Transverse colon (tissue), 4 donors: ENCODE data around the gene BSG. TPM values are rescaled to one million over a fixed set of nuclear protein-coding genes. Genes with fewer than 3 reads are reported as not detected.
A peak's percentile ranks its signal among the peaks of the same experiment; 100 is the strongest.
"Not testable (repeated sequence)": the region's sequence is repeated elsewhere in the genome, so short reads cannot be mapped to it uniquely, and the experiment has no call there.

Source experiments
- DNase-seq: peaks from one replicate; pipeline ENCODE4 v3.0.0-alpha.2; 2019
- H3K27ac ChIP-seq, 4 donors: fragments of 200-600 bp; sonication (generic); 2 replicates each; pipeline ENCODE4 v1.5.1; 2016 to 2018; ENCODE audit warnings: inconsistent platforms in 4 of 4
- H3K27me3 ChIP-seq: fragments of 200-600 bp; sonication (generic); 2 replicates; pipeline ENCODE4 v1.5.1; 2017; ENCODE audit warnings: inconsistent platforms
- H3K36me3 ChIP-seq, 4 donors: fragments of 200-600 bp; sonication (generic); 2 replicates each; pipeline ENCODE4 v1.5.1; 2017 to 2019; ENCODE audit warnings: inconsistent platforms in 4 of 4
- H3K4me1 ChIP-seq, 4 donors: fragments of 200-600 bp; sonication (generic); 2 replicates each; pipeline ENCODE4 v1.5.1; 2017 to 2020; ENCODE audit warnings: inconsistent platforms in 4 of 4
- H3K4me3 ChIP-seq, 4 donors: fragments of 200-600 bp; sonication (generic); 1 replicate in 1 of 4; 2 replicates in 3 of 4; pipeline versions ENCODE4 v1.5.1 to v1.6.1; 2017 to 2019; ENCODE audit warnings: inconsistent platforms in 4 of 4
- H3K9me3 ChIP-seq, 2 donors: fragments of 200-600 bp; sonication (generic); 2 replicates each; pipeline ENCODE4 v1.5.1; 2017 to 2019; ENCODE audit warnings: inconsistent platforms in 2 of 2
- EP300 ChIP-seq: sonication (generic); formaldehyde crosslinking; IDR thresholded peaks from one replicate; pipeline ENCODE4 v1.6.1; 2017; ENCODE audit warnings: antibody characterized with exemption, low read depth
- POLR2A ChIP-seq: fragments of 450-650 bp; IDR thresholded peaks from one replicate; pipeline ENCODE4 v1.6.1; 2016; ENCODE audit warnings: antibody characterized with exemption, mild to moderate bottlenecking, moderate library complexity
- POLR2AphosphoS5 ChIP-seq, 3 donors: sonication (generic); formaldehyde crosslinking; IDR thresholded peaks; one replicate each; pipeline ENCODE4 v1.6.1; 2016; ENCODE audit warnings: antibody characterized with exemption in 3 of 3
- WGBS, 2 donors: methylation state at CpG; one replicate each; pipeline ENCODE4 v1.1.5; 2018; ENCODE audit warnings: low coverage in 1 of 2; 5-methylcytosine and 5-hydroxymethylcytosine counted together
- in situ Hi-C, 4 donors: fragments of 200-750 bp; cut with MboI; loops; one replicate each; pipeline versions ENCODE4 v1.15.0 to v1.15.1; 2017; ENCODE audit warnings: low sequenced_read_pairs in 3 of 4, low pct_ligation_motif_present in 1 of 4, low pct_unique_long_range_greater_than_20kb in 1 of 4
- intact Hi-C: fragments of 100-400 bp; cut with DNase I; formaldehyde crosslinking; loops from one replicate; pipeline ENCODE4 v1.15.1; 2023; ENCODE audit warnings: low total_unique reads
- total RNA-seq, 4 donors: library from RNA; depleted of rRNA; stranded (reverse); fragments of >200 nt; gene quantifications; one replicate each; pipeline ENCODE4 v1.1.0, GENCODE V29; 2016
- TF ChIP-seq, protein P1 (sequence below), 5 experiments: fragments of 200-600 bp in 3 of 5; fragments of 450-650 bp in 2 of 5; sonication (generic) in 3 of 5; IDR thresholded peaks; 1 replicate in 2 of 5; 2 replicates in 3 of 5; pipeline ENCODE4 v1.5.1; 2016 to 2017; ENCODE audit warnings: antibody characterized with exemption in 5 of 5, inconsistent platforms in 3 of 5, mild to moderate bottlenecking in 2 of 5, moderate library complexity in 1 of 5

The BSG gene
- total RNA-seq, 4 donors from 2014 or later: 909 to 2,228 (median 1,224) TPM

DNA sequence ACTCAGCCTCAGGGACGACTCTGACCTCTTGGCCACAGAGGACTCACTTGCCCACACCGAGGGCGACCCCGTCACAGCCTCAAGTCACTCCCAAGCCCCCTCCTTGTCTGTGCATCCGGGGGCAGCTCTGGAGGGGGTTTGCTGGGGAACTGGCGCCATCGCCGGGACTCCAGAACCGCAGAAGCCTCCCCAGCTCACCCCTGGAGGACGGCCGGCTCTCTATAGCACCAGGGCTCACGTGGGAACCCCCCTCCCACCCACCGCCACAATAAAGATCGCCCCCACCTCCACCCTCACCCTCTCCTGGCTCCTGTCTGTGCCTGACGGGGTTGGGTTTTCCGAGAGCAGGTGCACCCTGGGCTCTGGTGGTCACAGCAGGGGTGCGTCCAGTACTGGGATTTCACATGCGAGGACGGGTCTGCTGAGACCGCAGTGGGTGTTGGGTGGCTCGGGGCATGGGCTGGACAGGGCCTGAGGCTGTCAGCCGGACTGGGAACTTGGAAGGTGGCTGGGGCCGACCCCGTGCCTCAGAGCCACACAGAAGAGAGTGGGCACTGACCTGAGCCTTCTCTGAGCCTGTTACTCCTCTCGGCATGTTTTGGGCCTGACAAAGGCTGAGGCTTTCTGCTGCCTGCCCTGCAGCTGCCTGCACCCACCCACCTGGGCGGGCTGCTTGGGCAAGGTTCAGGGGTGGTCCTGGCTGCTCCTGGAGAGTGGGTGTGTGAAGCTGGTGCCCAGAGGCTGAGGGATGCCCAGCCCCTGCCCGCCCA, 11.0 kb downstream of the BSG start:
- peaks cover 31% of the 10 kb centered on the region for H3K27me3 ChIP-seq
- peak in 1 of 3 donors; percentile 5 for TF ChIP-seq POLR2AphosphoS5 (IDR thresholded peaks at IDR 0.05)
- TF ChIP-seq, protein P1, sequence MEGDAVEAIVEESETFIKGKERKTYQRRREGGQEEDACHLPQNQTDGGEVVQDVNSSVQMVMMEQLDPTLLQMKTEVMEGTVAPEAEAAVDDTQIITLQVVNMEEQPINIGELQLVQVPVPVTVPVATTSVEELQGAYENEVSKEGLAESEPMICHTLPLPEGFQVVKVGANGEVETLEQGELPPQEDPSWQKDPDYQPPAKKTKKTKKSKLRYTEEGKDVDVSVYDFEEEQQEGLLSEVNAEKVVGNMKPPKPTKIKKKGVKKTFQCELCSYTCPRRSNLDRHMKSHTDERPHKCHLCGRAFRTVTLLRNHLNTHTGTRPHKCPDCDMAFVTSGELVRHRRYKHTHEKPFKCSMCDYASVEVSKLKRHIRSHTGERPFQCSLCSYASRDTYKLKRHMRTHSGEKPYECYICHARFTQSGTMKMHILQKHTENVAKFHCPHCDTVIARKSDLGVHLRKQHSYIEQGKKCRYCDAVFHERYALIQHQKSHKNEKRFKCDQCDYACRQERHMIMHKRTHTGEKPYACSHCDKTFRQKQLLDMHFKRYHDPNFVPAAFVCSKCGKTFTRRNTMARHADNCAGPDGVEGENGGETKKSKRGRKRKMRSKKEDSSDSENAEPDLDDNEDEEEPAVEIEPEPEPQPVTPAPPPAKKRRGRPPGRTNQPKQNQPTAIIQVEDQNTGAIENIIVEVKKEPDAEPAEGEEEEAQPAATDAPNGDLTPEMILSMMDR (IDR thresholded peaks at IDR 0.05): no peak
- no peak for TF ChIP-seq POLR2A
- peaks cover 0 to 24% (median 11%) of the 10 kb centered on the region in 4 donors for H3K36me3 ChIP-seq
- in situ Hi-C loops: no loop called here
- H3K4me1 ChIP-seq: peaks cover under 1 to 8% (median 6%) of the 10 kb centered on the region in 4 donors
- no peaks in the 10 kb centered on the region for H3K9me3 ChIP-seq
- intact Hi-C loops: no loop called here
- no peak for DNase-seq
- 84% methylated on average over 27 of the region's 27 CpGs; no CpG with 5 or more reads in 1 of the 2 donors for WGBS, 2 donors
- H3K4me3 ChIP-seq: no peak overlapping the region
- no peak overlapping the region for H3K27ac ChIP-seq

GRCh38 chr19:583968-584239, 11.5 kb downstream of the BSG start:
- Histone ChIP-seq H3K36me3 (peaks cover 0 to 24% (median 11%) of the 10 kb centered on the region in 4 donors), H3K27ac (no peak overlapping the region), H3K4me1 (peaks cover 3 to 13% (median 8%) of the 10 kb centered on the region in 4 donors), H3K27me3 (peaks cover 36% of the 10 kb centered on the region), H3K4me3 (no peak overlapping the region), H3K9me3 (no peaks in the 10 kb centered on the region)
- intact Hi-C loops: no loop called here
- in situ Hi-C loops: no loop called here
- no peak for DNase-seq
- TF ChIP-seq EP300 (no peak), POLR2AphosphoS5 (IDR thresholded peaks at IDR 0.05) (no peak), POLR2A (no peak)
- TF ChIP-seq, protein P1 (IDR thresholded peaks at IDR 0.05): no peak
- WGBS, 2 donors: 74% methylated on average over 5 of the region's 5 CpGs; no CpG with 5 or more reads in 1 of the 2 donors

DNA sequence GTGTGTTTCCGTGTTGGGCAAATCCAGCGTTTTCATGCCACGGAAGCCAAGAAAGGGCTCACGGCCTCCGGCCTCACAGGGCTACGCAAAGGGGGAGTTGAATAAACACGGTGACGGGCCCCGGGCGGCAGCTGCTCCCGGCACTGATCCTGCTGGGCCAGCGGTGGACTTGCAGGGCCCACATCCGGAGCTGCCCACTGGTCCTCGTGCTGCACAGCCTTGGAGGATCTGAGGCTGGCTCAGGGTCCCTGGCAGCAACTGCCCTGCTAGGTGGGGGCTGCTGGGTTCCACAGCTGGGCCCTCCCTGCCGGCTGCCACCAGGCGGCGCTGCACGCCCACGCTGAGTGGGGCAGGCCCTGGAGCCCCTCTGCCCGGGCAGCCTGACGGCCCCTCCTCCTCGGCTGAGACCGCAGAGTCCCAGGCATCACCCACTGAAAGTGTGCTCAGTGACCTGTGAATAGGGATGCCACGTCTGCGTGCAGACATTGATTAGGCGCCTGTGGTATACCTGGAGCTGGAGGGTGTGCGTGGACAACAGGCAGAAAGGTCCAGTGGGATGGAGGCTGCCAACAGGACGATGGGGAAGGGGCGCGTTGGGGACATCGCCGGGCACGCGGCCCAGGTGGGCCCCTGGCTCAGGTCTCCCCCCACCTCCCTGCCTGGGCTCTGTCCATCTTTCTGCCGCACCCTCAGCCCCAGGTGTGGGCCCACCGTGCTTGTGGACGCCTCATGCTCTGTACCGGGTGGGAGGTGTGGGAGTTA, 12.0 kb downstream of the BSG start:
- Histone ChIP-seq H3K27ac (no peak overlapping the region), H3K4me1 (peaks cover 7 to 18% (median 12%) of the 10 kb centered on the region in 4 donors), H3K27me3 (peaks cover 42% of the 10 kb centered on the region), H3K9me3 (no peaks in the 10 kb centered on the region), H3K36me3 (peaks cover 0 to 24% (median 11%) of the 10 kb centered on the region in 4 donors), H3K4me3 (no peak overlapping the region)
- in situ Hi-C loops: no loop called here
- peak; percentile 45 for DNase-seq
- WGBS, 2 donors: 23 to 48% methylated on average over 4 to 29 of the region's 38 CpGs
- TF ChIP-seq, protein P1 (IDR thresholded peaks at IDR 0.05): peak; percentile 81 to 93 (median 85)
- TF ChIP-seq POLR2AphosphoS5 (IDR thresholded peaks at IDR 0.05) (peak in 2 of 3 donors; percentile 17 to 44), POLR2A (peak; percentile 50), EP300 (no peak)
- intact Hi-C loops: no loop called here

DNA sequence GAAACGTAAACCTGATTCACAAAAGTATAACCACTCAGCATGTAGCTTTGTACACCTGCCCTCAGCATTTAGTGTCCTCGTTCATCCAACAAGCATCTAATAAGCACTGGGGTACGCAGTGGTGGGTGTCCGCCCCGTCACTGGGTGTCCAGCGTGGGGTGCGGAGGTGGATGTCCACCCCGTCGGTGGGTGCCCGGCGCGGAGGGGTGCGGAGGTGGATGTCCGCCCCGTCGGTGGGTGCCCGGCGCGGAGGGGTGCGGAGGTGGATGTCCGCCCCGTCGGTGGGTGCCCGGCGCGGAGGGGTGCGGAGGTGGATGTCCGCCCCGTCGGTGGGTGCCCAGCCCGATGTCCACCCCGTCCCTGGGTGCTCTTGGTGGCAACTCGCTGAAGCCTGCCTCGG, 12.8 kb downstream of the BSG start:
- Histone ChIP-seq H3K36me3 (peaks cover 0 to 24% (median 11%) of the 10 kb centered on the region in 4 donors), H3K27me3 (peaks cover 43% of the 10 kb centered on the region), H3K4me1 (peaks cover 7 to 20% (median 13%) of the 10 kb centered on the region in 4 donors)
- H3K9me3 ChIP-seq, H3K4me3 ChIP-seq, intact Hi-C loops, H3K27ac ChIP-seq, DNase-seq, in situ Hi-C loops: not testable (repeated sequence)
- WGBS, 2 donors: 84% methylated on average over 33 of the region's 34 CpGs; no CpG with 5 or more reads in 1 of the 2 donors
